GM21367 (cell line): ENCODE measurements around the gene FAF2.
"Not testable (repeated sequence)": the region's sequence is repeated elsewhere in the genome, so short reads cannot be mapped to it uniquely, and the experiment has no call there.

Experiments
- ATAC-seq: cut with Tn5 transposase; IDR thresholded peaks from one replicate; pipeline ENCODE4 v1.9.1; 2021; ENCODE audit not compliant: unreplicated experiment

The FAF2 gene

DNA sequence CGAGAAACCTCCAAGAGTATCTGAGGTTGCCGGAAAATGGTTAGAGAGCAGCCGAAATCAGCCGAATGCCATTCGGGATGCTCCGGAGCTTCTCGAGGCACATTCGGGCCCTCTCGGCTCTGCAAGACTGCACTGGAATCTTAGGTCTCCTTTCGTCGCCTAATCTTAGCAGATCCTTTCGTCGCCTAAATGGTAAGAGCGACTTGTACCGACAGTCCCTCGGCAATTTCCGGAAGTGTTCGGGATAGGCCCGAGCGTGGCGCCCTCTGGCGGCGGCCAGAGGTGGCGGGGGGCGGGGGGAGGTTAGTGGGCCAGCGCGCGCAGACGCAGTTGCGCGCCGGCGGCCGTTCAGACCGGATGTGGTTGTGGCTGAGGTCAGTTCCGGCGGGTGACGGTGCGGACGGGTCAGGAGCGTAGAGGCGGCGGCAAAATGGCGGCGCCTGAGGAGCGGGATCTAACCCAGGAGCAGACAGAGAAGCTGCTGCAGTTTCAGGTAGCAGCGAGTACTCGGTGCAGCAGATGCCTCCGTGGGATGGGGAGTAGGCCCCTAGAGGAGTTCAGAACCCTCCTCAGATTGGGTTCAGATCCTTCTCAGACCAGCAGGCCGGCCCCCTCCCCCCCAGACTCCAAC lies at the start of gene FAF2:
TSS of gene FAF2 (plus strand) at position 408 of the 631 bp plus-strand sequence. CDS start at position 431, 23 bp downstream.
- peak; percentile 85 for ATAC-seq

DNA sequence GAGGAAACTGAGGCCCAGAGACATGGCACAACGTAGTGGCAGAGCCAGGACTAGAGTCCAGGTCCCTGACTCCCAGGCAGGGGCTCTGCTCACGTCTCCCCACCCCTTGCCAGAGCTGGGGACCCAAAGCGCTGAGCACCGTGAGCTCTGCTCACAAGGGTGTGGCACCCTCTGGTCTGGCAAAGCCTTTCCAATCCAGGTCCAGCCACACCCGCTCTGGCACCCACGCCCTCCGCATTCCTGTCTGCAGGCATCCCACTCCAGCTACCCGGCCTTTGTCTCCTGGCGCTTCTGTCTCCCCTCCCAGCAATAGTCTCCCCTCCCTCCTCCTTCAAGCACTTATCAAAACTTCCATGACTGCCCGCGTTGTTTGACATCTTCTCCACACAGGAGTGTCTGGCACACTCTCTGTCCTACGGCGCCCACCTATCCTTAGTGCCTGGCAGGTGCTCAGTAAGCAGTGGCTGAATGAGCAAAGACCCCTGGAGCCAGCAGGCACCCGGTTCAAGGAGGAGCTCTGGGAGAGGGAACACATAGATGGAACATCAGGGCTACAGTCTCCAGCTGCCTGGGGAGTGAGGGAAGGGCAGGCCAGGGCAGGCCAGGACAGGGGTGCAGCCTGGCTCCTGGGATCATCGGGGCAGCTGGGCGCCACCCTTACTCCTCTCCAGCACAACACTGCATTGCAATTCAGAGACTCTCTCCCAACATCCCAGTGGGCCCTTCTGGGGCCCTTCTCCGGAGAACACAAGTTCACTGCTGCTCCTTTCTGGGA lies 47.6 kb upstream of the FAF2 start:
- ATAC-seq = no peak

DNA sequence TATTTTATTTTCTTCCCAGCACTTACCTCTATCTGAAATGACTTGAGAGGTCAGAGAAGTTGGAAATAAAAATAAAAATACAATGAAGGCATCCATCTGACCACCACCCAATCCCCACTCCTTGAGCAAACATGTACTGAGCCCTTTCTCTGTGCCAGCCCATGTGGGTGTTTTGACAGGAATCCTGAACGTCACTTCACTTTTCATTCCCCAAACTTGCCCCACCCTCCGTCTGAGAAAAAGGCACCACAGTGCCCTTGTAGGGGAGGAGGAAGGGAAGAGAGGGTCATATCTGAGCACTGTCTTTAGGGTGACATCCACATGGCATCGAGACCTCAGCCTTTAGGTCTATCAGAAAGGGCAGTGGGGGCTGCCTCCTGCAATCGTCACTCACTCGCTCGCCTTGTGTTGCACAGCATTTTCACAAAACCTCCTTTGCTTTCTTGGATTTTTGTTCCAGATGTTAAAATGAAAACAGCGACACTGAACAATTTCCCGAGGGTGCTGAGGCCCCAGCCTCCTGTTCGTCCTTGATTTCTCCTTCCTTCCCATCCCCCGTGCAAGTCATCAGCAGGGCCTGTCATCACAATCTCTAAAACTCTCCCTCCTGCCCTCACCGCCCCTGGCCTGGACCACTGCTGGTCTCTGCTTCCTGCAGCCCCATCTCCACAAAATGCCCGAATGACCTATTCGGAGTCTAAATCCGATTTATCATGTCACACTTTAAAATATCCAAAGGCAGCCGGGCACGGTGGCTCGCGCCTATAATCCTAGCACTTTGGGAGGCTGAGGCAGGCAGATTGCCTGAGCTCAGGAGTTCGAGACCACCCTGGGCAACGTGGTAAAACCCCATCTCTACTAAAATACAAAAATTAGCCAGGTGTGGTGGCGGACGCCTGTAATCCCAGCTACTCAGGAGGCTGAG lies 46.6 kb upstream of the FAF2 start:
- no peak for ATAC-seq

GRCh38 chr5:176405656-176406435 lies 42.3 kb upstream of the FAF2 start:
- ATAC-seq = no peak

DNA sequence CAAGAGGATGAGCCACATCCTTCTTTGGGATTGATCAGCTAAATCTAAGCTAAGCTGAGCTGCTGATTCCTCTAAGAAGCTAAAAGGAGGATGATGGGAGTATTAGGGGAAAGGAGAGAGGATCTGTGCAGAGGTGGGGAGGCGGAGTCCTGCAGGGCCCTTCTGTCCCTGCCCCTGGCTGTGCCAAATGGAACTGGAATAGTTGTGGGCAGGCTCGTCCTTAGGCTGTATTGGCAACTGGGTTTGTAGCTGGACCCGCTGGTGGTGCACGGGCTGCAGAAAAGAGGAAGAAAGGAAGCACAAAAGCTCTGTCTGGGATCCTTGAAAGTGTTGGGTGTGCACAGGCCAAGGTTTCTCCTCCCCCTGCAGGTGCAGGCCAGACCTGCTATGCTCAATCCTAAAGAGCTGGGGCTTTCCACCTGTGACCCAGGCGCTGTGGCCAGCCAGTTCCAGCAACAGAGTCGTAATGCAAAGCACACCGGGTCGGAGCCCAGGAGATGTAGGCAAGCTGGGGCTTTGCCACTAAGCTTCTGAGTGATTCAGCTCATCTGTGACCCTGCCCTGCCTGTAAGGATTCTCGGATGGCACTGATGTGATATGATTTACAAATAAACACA lies 41.6 kb upstream of the FAF2 start:
- ATAC-seq = no peak

DNA sequence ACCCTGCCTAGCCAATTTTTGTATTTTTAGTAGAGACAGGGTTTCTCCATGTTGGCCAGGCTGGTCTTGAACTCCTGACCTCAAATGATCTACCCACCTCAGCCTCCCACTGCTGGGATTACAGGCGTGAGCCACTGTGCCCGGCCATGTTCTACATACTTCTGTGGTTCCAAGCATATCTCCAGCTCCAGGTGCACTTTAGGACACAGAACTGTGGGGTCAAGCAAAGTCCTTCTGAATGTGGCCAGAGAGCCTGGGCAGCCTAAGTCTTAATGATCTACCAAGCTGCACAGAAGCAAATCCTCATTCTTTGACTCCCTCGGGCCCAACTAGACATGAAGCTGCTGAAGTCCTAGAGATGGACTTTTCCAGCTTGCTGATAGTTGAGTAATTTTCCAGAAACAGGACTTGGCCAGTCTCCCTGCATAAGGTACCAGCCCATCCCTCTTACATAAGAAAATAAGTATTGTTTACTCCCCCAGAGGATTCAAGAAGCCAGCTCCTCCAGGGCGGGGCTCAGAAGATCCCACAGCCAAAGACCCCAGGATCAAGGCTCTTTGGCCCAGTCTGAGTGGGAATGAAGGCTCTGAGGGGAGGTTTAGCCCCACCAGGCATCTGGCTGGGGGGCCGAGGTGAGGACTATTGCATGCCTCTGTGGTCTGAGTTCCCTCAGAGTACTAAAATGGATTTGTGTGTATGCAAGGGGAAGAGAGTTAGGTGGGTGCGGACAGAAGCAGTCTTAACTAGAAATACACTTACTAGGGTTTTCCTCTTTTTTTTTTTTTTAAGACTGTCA lies 40.5 kb upstream of the FAF2 start:
- ATAC-seq = no peak

GRCh38 chr5:176408252-176408573 lies 40.0 kb upstream of the FAF2 start:
- not testable (repeated sequence) for ATAC-seq

DNA sequence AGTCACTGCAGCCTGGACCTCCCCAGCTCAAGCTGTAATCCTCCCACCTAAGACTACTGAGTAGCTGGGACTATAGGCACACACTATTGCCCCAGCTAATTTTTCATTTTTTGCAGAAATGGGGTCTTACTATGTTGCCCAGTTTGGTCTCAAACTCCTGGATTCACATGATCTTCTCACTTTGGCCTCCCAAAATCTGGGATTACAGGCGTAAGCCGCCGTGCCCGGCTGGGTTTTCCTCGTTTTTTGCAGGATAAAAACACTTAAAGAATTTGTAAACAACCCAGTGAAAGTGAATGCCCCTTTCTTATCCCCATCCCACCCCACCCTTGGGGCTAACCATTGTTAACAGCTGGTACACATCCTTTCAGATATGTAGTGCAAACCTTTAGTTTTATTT lies 39.6 kb upstream of the FAF2 start:
- ATAC-seq = no peak

DNA sequence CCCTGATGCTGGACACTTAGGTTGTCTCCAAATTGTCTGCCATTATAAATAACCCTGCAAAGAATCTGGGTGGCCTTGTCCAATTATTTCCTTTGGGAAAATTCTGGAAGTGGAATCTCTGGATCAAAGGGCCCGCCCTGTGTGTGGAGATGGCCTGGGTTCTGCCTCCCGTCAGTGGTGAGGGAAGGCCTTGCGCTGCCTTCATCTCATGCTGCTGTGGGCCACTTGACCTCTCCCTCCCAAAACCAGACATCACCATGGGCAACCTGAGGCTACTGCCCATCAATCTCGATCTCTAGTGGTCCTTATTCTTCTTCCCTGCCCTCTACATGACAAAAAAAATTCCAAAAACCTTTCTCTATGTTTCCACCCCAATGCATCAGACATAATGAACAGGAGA lies 38.4 kb upstream of the FAF2 start:
- no peak for ATAC-seq

DNA sequence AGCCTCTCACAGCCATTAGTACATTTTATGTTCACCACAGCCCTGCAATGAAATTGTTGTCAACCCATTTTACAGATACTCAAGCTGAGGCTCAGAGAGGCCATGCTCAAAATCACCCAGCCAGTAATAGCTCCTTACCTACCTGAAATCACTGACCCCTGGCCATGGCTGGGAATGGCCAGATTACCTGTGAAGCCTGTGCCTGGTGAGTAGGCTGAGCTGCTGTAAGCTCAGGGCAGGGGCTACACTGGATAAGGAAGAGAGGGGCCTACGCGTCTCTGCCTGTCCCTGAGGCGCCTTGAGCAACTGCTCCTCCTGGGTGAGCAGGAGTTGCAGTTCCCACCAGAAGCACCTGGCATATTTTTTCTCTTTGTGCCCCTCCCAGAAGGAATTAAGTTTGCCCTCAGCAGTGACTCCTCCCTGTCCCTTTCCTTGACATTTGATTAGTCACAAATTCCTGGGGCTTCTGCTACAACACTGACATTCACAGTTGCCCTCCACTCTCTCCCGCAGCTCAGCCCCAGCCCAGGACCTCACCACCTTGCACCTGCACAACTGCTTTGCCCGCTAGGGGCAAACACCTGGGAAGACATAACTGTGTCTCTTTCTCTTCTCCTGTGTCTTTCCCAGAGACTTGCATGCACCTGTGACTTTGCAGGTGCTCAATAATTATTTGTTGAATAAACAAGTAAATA lies 37.6 kb upstream of the FAF2 start:
- ATAC-seq = no peak

- no peak for ATAC-seq
Observed at GRCh38 chr5:176412517-176413254, 35.5 kb upstream of the FAF2 start.

GRCh38 chr5:176413255-176413565 lies 35.0 kb upstream of the FAF2 start:
- no peak for ATAC-seq

DNA sequence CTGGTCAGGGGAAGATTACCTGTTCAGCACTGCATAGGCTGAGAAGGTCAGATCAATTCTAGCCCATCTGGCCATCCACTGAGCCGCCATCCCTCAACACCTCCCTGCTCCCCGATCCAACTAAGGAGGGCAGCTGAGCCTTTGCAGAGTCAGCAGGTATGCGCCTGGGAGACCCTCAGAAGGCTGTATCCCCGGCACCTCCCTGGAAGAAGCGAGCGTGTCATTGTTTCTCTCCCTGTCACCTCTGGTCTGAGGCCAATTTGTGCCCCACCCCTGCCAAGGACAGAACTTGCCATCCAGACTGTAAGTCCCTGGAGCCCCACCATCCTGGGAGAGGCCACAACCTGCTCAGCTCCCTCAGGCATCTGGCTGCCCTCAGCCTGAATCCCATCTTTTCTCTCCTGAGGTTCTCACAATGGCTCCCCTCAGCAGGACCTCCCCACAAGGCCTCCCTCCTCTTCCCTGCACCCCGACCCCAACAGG lies 34.4 kb upstream of the FAF2 start:
- ATAC-seq = no peak

GRCh38 chr5:176414704-176415103 lies 33.5 kb upstream of the FAF2 start:
- ATAC-seq = no peak

DNA sequence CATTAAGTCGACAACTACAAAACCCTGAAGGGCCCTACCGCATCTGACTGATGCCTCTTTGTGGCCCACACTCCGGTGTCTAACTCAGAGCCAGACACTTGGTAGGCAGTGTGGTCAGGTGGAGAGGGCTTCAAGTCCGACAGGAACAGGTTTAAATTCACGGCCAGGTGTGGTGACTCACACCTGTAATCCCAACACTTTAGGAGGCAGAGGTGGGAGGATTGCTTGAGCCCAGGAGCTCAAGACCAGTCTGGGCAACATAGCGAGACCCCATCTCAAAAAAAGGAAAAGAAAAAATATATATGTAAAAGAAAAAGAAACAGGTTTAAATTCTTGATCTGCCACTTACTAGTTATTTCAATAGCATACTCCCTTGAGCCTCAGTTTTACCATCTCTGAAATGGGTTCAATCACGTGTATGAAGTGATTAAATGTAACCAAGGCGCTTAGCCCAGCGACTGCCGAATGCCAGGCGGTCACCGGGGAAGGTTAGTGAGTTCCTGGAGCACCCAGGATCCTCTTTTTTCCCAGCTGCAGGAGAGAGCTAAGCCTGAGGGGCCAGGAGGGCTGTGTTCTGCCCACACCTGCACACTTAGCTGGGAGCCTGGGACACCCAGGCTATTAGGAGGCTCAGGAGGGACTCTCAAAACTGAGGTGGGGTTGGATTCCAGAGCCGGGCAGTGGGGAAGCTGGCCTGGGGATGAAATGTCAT lies 32.8 kb upstream of the FAF2 start:
- ATAC-seq = no peak

DNA sequence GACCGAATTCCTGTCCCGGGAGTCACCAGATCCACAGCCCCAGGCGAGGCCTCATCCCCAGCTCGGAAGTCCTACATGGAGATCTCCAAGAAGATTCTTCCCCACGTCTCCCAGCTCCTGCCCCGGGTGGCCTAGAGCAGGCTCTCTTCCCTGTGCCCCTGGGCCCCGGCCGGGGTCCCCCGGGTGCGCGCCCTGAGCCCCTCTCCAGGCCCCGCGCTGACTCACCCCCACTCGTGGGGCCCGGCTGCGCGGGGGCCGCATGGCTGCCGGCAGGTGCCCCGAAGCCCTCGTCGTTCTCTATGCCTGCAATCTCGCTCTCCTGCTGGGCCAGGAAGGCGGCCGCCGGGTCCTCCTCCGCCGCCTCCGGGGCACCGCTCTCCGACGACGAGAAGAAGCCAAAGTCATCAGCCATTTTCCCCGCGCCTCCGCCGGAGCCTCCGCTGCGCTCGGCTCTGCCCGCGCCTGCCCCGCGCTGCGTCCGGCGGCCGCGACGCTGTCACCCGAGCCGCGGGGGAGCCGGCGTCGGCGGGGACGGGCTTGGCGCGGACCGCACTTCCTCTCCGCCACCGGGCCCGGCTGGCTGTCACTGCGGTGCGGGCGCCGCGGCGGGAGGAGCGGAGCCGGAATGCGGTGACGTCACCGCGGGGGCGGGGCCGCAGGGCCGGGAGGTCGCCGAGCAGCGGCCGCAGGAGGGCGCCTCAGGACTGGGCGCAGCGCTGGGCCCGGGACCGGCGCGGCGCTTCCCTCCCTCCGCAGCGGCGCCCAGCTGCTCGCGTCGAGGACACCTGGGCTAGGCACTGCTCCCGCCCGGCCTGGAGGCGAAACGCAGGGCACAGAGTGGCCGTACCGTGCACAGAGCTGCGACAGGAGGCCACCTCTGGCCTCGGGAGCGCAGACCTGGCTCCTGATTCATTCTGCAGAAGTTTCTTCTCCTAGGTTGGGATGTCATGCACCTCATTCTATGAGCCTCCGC lies 31.9 kb upstream of the FAF2 start, which contains the start of gene CLTB:
TSS of gene CLTB (minus strand) at position 588 of the 973 bp plus-strand sequence. CDS start at position 412, 176 bp downstream.
- peak; percentile 95 for ATAC-seq
